OCI-LY3 (cell line): ENCODE results near the gene CCDC154.

Source experiments
- CTCF ChIP-seq: fragments of 200-600, 300-600 bp; sonication (generic); IDR thresholded peaks from 2 replicates; pipeline ENCODE4 v1.5.1; 2014; ENCODE audit warnings: antibody characterized with exemption, low read length, low read depth
- EZH2phosphoT487 ChIP-seq: fragments of 200-600 bp; shearing (Covaris generic); IDR thresholded peaks from 2 replicates; pipeline ENCODE4 v1.6.1; 2018; ENCODE audit warnings: antibody characterized with exemption, mixed run types, low read depth

- TF ChIP-seq CTCF, result no peak
- TF ChIP-seq EZH2phosphoT487, result no peak
Measured at GRCh38 chr16:1452530-1452929, 8.2 kb upstream of the CCDC154 start.
